Large intestine (tissue), 3 donors: ENCODE measurements around the gene PARN. TPM values are rescaled to one million over a fixed set of nuclear protein-coding genes. Genes with fewer than 3 reads are reported as not detected.
"Not testable (repeated sequence)": the region's sequence is repeated elsewhere in the genome, so short reads cannot be mapped to it uniquely, and the experiment has no call there.

Source experiments
- DNase-seq, 2 donors: peaks; one replicate each; pipeline versions ENCODE4 v3.0.0 to v3.0.0-alpha.2; 2013
- H3K27ac ChIP-seq: one replicate; pipeline ENCODE4 v1.5.1; 2013; ENCODE audit warnings: low read length
- H3K27me3 ChIP-seq: 2 replicates; pipeline ENCODE4 v1.6.1; 2013; ENCODE audit warnings: low read length; ENCODE audit not compliant: control insufficient read depth, insufficient read depth
- H3K36me3 ChIP-seq: 2 replicates; pipeline ENCODE4 v1.6.1; 2013; ENCODE audit warnings: low read length; ENCODE audit not compliant: control insufficient read depth, insufficient read depth
- H3K4me1 ChIP-seq: one replicate; pipeline ENCODE4 v1.6.1; 2013; ENCODE audit warnings: low read length; ENCODE audit not compliant: control insufficient read depth, insufficient read depth
- H3K4me3 ChIP-seq: one replicate; pipeline ENCODE4 v1.5.1; 2013; ENCODE audit warnings: low read length
- H3K9me3 ChIP-seq: one replicate; pipeline ENCODE4 v1.6.1; 2013; ENCODE audit warnings: mild to moderate bottlenecking, low read depth, low read length, moderate library complexity; ENCODE audit not compliant: control insufficient read depth
- WGBS: methylation state at CpG from one replicate; pipeline ENCODE4 v1.1.5; 2013; ENCODE audit warnings: low lambda C conversion rate; ENCODE audit not compliant: insufficient coverage; 5-methylcytosine and 5-hydroxymethylcytosine counted together
- polyA plus RNA-seq: library from polyadenylated mRNA; unstranded; fragments of 120-200 nt; gene quantifications from one replicate; pipeline ENCODE4 v1.2.1, GENCODE V29; 2013

Gene PARN
- polyA plus RNA-seq, 1 donor, result 23.6 TPM

DNA sequence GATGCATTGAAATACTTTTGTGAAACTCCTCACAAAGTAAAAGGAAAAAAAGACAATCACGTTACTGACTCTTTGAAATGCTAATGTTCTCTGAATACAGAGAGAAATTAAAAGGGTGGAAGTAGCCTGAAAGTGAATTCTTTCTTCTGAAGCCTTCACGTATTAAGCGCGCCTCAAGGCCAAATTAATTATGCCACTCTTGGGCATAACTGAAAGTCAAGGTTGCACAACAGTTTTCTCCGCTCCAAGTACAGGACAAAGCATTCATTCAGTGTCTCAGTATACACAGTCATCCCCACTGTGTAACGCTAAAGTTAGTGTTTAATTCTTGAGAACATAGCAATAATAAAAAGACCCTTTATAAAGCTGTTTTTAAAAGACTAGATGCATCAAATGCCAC, 21.5 kb downstream of the PARN start:
- Histone ChIP-seq H3K4me1 (no peaks in the 10 kb centered on the region), H3K36me3 (peaks cover 55% of the 10 kb centered on the region), H3K9me3 (no peaks in the 10 kb centered on the region), H3K27ac (no peak overlapping the region), H3K4me3 (no peak overlapping the region), H3K27me3 (no peaks in the 10 kb centered on the region)
- WGBS, result 92% methylated on average over 2 of the region's 6 CpGs
- DNase-seq, result no peak

DNA sequence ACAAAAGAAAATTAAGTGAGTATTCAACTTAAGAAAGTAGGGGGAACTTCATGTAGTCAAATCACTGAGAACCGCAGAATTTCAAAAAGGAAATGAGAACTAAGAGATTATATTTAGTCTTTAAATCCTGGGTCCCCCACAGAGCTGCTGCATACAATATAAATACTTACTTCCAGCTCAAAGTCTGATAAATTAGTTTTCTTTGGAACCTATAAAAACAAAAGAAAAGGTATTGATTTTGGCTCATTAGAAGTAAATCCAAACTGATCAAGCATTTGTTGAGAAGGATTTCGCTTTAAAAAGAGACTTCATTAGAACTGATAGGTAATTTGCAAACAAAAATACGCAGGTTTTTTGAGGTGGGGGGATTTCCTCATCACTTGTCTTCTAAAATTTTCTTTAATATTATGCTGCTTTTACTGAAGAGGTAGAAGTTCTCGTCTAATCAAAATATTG, 21.9 kb downstream of the PARN start:
- Histone ChIP-seq H3K27me3 (no peaks in the 10 kb centered on the region), H3K27ac (no peak overlapping the region), H3K36me3 (peaks cover 57% of the 10 kb centered on the region), H3K4me1 (no peaks in the 10 kb centered on the region), H3K4me3 (no peak overlapping the region), H3K9me3 (no peaks in the 10 kb centered on the region)
- 100% methylated on average over 1 of the region's 4 CpGs for WGBS
- no peak for DNase-seq

DNA sequence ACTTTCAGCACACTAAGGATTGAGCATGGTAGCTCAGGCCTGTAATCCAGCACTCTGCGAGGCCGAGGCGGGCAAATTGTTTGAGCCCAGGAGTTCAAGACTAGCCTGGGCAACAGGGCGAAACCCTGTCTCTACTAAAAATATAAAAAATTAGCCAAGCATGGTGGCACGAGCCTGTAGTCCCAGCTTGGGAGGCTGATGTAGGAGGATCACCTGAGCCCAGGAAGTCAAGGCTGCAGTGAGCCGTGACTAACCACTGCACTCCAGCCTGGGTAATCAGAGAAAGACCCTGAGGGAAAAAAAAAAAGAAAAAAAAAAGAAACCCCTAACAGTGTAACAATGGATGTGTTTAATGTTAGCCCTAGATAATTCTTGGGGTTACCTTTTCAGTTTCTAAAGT, 24.0 kb downstream of the PARN start:
- WGBS, result no CpG with 5 or more reads among the region's 6 CpGs
- DNase-seq, result no peak
- Histone ChIP-seq H3K9me3 (no peaks in the 10 kb centered on the region), H3K4me3 (no peak overlapping the region), H3K27me3 (no peaks in the 10 kb centered on the region), H3K4me1 (no peaks in the 10 kb centered on the region), H3K36me3 (peaks cover 63% of the 10 kb centered on the region), H3K27ac (no peak overlapping the region)

DNA sequence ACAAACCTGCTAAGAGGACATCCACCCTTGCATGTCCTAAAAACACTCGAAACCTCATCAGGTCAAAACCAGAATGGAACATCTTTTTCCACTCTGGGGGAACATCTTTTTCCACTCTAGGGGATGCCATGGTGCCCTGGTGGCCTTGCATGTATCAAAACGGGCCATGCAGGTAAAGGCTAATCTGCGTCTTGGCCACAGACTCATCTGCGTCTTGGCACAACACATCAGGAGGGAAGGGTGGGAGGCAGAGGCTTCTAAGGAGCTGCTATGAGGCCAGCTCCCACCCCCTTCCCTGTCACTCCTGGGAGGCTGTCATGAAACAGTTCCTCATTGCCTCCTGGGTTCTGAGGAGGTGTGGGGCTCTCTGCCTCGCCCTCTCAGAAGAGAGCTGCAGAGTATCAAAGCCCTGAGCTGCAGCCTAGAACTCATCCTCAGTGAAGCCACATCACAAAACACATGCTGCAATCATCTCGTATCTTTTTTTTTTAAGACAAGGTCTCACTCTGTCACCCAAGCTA, 27.6 kb downstream of the PARN start:
- no peaks in the 10 kb centered on the region for H3K4me1 ChIP-seq
- WGBS, result no CpG with 5 or more reads among the region's 6 CpGs
- DNase-seq, result no peak
- H3K27me3 ChIP-seq, result no peaks in the 10 kb centered on the region
- H3K4me3 ChIP-seq, result no peak overlapping the region
- H3K27ac ChIP-seq, result no peak overlapping the region
- H3K36me3 ChIP-seq, result peaks cover 58% of the 10 kb centered on the region
- H3K9me3 ChIP-seq, result no peaks in the 10 kb centered on the region

DNA sequence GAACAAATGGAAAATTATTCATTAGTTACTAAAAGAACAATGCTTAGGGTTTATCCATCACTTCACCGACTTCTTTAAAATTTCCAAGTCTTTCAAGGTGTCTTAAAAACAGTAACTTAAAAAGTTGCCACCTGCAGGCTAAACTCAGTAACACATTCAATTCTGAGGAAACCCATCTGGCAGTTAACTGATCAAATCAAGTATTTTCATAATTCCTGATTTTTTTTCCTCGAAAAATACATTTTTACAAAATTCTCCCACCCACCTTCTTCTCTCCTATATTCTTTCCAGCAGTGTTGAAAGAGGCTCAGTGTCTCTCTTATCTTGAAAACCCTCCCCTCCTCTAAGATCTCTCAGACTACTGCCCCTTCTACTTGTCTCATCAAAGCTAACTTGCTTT, 29.9 kb downstream of the PARN start:
- H3K4me3 ChIP-seq, result no peak overlapping the region
- no peak overlapping the region for H3K27ac ChIP-seq
- no peaks in the 10 kb centered on the region for H3K4me1 ChIP-seq
- no peaks in the 10 kb centered on the region for H3K27me3 ChIP-seq
- peaks cover 51% of the 10 kb centered on the region for H3K36me3 ChIP-seq
- H3K9me3 ChIP-seq, result no peaks in the 10 kb centered on the region
- no peak for DNase-seq
- 67% methylated on average over 1 of the region's 2 CpGs for WGBS

DNA sequence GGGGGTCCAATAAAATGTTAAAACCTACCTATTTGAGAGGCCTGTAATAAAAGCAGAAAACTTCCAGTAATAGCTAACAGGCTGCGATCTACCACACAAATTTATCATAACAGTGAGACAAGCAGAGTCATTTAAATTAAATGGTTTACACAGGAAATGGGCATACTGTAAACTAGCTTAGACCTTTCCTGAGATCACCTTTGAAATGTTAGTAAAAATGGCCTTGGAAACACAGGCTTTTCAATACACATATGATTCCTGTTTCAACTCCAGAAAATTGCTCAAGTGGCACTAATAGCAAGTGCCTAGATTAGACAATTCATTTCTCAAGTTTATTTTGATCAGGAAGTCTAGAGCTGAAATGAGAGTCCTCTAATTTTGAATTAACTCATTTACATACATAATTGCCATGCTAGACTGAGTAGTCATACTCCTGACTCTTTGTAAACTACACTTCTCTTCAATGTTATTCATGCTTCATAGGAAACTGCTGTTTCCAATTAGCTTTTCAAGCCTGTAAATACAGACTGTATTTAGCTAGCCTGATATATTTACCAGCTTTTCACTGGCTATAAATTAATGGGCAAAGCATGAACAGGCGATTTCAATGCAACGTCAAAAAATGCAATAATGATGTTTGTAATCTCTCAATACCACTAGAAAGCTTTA, 43.3 kb downstream of the PARN start:
- no peak overlapping the region for H3K27ac ChIP-seq
- 80% methylated on average over 1 of the region's 3 CpGs for WGBS
- H3K36me3 ChIP-seq, result peaks cover 57% of the 10 kb centered on the region
- H3K27me3 ChIP-seq, result no peaks in the 10 kb centered on the region
- no peaks in the 10 kb centered on the region for H3K9me3 ChIP-seq
- H3K4me1 ChIP-seq, result no peaks in the 10 kb centered on the region
- no peak for DNase-seq
- no peak overlapping the region for H3K4me3 ChIP-seq

DNA sequence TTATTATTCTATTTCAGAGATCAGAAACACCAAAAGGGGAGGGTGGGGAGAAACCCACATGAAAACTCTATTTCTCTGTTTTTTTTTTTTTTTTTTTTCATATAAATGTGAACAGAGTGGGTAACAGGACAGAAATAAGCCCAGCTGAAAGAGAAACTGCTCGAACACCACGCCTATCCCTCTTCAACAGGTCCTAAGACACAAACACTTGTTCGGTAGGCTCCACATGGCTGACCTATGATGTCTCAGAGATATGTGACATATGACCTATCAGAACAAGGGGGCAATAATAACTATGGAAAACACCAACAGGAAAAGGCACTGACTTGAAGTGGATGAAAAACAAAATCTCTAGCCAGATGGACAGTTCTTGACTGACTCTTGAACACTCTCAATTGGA, 44.8 kb downstream of the PARN start:
- Histone ChIP-seq H3K36me3 (peaks cover 62% of the 10 kb centered on the region), H3K4me1 (no peaks in the 10 kb centered on the region), H3K27me3 (no peaks in the 10 kb centered on the region), H3K9me3 (no peaks in the 10 kb centered on the region), H3K4me3 (no peak overlapping the region), H3K27ac (no peak overlapping the region)
- no peak for DNase-seq
- no CpG with 5 or more reads among the region's 3 CpGs for WGBS

DNA sequence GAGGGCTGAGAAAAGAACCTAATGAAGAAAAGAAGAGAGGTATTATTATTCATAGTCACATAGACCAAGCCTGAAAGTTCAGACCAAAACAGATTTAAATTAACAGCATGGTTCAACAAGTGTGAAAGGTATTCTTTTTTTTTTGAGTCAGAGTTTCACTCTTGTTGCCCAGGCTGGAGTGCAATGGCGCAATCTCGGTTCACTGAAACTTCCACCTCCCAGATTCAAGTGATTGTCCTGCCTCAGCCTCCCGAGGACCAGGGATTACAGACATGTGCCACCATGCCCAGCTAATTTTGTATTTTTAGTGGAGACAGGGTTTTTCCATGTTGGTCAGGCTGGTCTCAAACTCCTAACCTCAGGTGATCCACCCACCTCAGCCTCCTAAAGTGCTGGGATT, 49.1 kb downstream of the PARN start:
- WGBS, result no CpG with 5 or more reads among the region's 3 CpGs
- H3K4me3 ChIP-seq, H3K4me1 ChIP-seq, H3K9me3 ChIP-seq, H3K27ac ChIP-seq, H3K27me3 ChIP-seq, DNase-seq: not testable (repeated sequence)
- peaks cover 57% of the 10 kb centered on the region for H3K36me3 ChIP-seq

DNA sequence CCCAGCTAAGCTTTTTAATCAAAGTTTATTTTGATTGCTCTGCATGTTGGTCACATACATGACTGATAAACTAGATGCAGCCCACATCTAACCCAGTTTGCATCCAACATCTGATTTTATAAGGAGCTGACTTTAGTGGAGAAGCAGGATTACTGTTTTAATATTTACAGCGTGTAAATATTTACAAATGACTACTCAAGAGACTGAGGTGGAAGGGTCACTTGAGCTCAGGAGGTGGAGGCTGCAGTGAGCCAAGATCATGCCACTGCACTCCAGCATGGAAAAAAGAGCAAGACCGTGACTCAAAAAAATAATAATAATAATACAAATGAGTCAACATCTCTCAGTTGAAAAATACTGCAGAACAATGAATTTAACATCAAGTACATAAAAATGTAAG, 50.8 kb downstream of the PARN start:
- H3K27me3 ChIP-seq, result no peaks in the 10 kb centered on the region
- no peaks in the 10 kb centered on the region for H3K9me3 ChIP-seq
- no peak overlapping the region for H3K27ac ChIP-seq
- no peak overlapping the region for H3K4me3 ChIP-seq
- peaks cover 61% of the 10 kb centered on the region for H3K36me3 ChIP-seq
- WGBS, result 100% methylated on average over 1 of the region's 2 CpGs
- H3K4me1 ChIP-seq, result no peaks in the 10 kb centered on the region
- no peak for DNase-seq

DNA sequence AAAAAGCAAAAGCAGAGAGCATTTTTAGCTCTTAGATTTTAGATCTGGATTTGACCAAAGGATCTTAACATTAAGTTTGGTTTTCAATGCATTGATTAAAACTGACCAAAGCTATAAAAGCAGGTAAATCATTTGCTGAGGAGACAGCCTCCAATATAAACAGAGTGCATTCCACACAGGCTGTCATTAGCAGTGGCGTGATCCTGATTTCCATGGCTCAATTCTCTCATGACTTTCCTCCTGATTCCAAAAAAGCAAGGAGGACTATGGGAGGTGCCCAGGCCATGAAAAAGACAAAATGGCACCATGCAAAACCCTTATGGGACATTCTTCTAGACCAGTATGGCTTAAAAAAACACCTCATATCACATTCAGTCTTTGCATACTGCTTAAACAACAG, 53.5 kb downstream of the PARN start:
- DNase-seq, result no peak
- Histone ChIP-seq H3K4me3 (no peak overlapping the region), H3K27ac (no peak overlapping the region), H3K4me1 (no peaks in the 10 kb centered on the region), H3K36me3 (peaks cover 40% of the 10 kb centered on the region), H3K27me3 (no peaks in the 10 kb centered on the region), H3K9me3 (no peaks in the 10 kb centered on the region)
- WGBS, result no CpG with 5 or more reads among the region's 1 CpG

DNA sequence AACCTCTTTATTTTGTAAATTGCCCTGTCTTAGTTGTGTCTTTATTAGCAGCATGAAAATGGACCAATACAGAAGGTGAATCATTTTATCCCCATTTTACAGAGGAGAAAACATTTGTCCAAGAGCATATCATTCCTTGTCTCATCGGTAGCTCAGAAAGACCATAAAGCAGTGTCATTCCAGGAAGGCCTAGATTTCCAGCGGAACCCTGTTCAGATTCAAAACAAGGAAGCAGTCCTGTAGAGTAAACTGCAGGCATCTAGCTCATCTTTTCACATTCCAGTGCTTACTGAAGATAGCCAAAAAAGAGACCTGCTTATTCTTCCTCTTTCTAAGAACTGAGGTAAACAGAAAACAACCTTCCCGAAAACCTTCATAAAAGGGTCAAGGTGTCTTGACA, 54.0 kb downstream of the PARN start:
- Histone ChIP-seq H3K9me3 (no peaks in the 10 kb centered on the region), H3K36me3 (peaks cover 35% of the 10 kb centered on the region), H3K4me1 (no peaks in the 10 kb centered on the region), H3K4me3 (no peak overlapping the region), H3K27ac (no peak overlapping the region), H3K27me3 (no peaks in the 10 kb centered on the region)
- WGBS, result no CpG with 5 or more reads among the region's 3 CpGs
- no peak for DNase-seq
